ENCODE measurements around the gene PSENEN.

Gene PSENEN

GRCh38 chr19:35745328-35746086 lies at the start of gene PSENEN, which contains the start of gene U2AF1L4:
TSS of gene PSENEN (plus strand) at chr19:35745651. CDS start at chr19:35745931, 280 bp downstream.
TSS of gene U2AF1L4 (minus strand) at chr19:35745418. CDS start at chr19:35745391, 27 bp downstream.
- DNase-seq (ENCODE audit: low spot score): peak; percentile 97

- no peak for DNase-seq (ENCODE audit: low spot score)
Measured at GRCh38 chr19:35695895-35696422, 49.5 kb upstream of the PSENEN start.

GRCh38 chr19:35696835-35697234 lies 48.6 kb upstream of the PSENEN start:
- no peak for DNase-seq (ENCODE audit: low spot score)

GRCh38 chr19:35702223-35703012 lies 43.0 kb upstream of the PSENEN start:
- DNase-seq (ENCODE audit: low spot score): peak; percentile 99

GRCh38 chr19:35703343-35703742 lies 42.1 kb upstream of the PSENEN start:
- DNase-seq (ENCODE audit: low spot score): no peak

GRCh38 chr19:35704218-35704617 lies 41.2 kb upstream of the PSENEN start, which contains the start of gene ZBTB32:
TSS of gene ZBTB32 (plus strand) at chr19:35704558. CDS start at chr19:35714627, 10,069 bp downstream.
- DNase-seq (ENCODE audit: low spot score): peak; percentile 83

GRCh38 chr19:35708391-35708790 lies 37.1 kb upstream of the PSENEN start:
- DNase-seq (ENCODE audit: low spot score): no peak

GRCh38 chr19:35710784-35711723 lies 34.4 kb upstream of the PSENEN start:
- DNase-seq (ENCODE audit: low spot score): no peak

GRCh38 chr19:35712567-35713505 lies 32.6 kb upstream of the PSENEN start:
- no peak for DNase-seq (ENCODE audit: low spot score)

GRCh38 chr19:35713506-35713850 lies 32.0 kb upstream of the PSENEN start:
- DNase-seq (ENCODE audit: low spot score): no peak

GRCh38 chr19:35713904-35714495 lies 31.5 kb upstream of the PSENEN start:
- no peak for DNase-seq (ENCODE audit: low spot score)

GRCh38 chr19:35714601-35715354 lies 30.7 kb upstream of the PSENEN start:
- no peak for DNase-seq (ENCODE audit: low spot score)

- DNase-seq (ENCODE audit: low spot score): no peak
Measured at GRCh38 chr19:35715355-35715809, 30.1 kb upstream of the PSENEN start.

GRCh38 chr19:35715981-35716800 lies 29.3 kb upstream of the PSENEN start:
- peak; percentile 82 for DNase-seq (ENCODE audit: low spot score)

GRCh38 chr19:35716801-35717664 lies 28.4 kb upstream of the PSENEN start:
- peak; percentile 99 for DNase-seq (ENCODE audit: low spot score)

- peak; percentile 97 for DNase-seq (ENCODE audit: low spot score)
Measured at GRCh38 chr19:35717665-35718344, 27.6 kb upstream of the PSENEN start, which contains the start of gene KMT2B. TSS of gene KMT2B (plus strand) at chr19:35718003. CDS start at chr19:35718019, 16 bp downstream.
